Brain microvascular endothelial cell (primary cell): ENCODE measurements around the gene SMIM35.

Experiments used
- DNase-seq: peaks from one replicate; pipeline ENCODE4 v3.0.0-alpha.2; 2020
- H3K27ac ChIP-seq: fragments of 250-450 bp; sonication (Bioruptor Pico); 2 replicates; pipeline ENCODE4 v1.5.1; 2020; ENCODE audit warnings: mild to moderate bottlenecking, moderate library complexity
- H3K27me3 ChIP-seq: fragments of 250-450 bp; sonication (Bioruptor Pico); replicated peaks from 2 replicates; pipeline ENCODE4 v1.5.1; 2020; ENCODE audit warnings: mild to moderate bottlenecking
- H3K36me3 ChIP-seq: fragments of 250-450 bp; sonication (Bioruptor Pico); replicated peaks from 2 replicates; pipeline ENCODE4 v1.5.1; 2020; ENCODE audit warnings: mild to moderate bottlenecking
- H3K4me3 ChIP-seq: 2 replicates; pipeline ENCODE4 v1.5.1; 2011; ENCODE audit warnings: low read depth, mild to moderate bottlenecking, control low read depth, low read length, moderate library complexity
- in situ Hi-C: cut with HindIII; loops from 2 replicates; pipeline ENCODE4 v1.10.0; 2017; ENCODE audit warnings: low sequenced_read_pairs, low pct_ligation_motif_present
- TF ChIP-seq, protein P1 (sequence below): IDR thresholded peaks from 2 replicates; pipeline ENCODE4 v1.5.1; 2011; ENCODE audit warnings: low read depth, mild to moderate bottlenecking, moderate library complexity, low read length, control low read depth, inconsistent platforms; ENCODE audit errors: missing control alignments

Gene SMIM35

DNA sequence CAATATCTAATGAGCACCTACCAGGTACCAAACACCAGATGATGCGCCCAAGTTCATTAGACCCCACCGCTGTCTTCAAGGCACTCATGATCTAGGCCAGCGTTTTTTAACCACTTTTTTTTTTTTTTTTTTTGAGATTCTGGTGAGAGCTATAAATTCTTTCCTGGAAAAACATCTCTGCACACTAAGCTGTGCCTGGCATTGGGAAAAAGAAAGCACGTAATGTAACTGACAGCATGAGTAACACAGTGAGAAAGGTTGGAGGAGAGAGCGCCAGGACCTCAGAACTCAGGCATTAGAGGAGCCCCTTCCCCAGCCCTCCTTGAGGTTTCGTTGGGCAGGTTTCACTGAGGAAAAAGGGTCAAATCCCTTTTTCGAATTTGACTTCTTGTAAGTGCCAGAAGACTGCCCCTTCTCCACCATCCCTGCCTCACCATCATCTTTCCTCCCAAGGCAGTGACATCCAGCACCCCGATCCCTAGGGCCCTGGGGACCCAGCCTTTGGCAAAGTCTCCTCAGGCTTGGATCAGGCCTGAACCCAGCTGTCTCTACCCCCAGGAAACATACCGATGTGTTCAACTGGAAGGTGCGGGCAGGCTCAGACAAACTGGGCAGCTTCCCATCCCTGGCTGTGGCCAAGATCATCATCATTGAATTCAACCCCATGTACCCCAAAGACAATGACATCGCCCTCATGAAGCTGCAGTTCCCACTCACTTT lies 26.1 kb upstream of the SMIM35 start:
- no peaks in the 10 kb centered on the region for H3K36me3 ChIP-seq
- H3K27me3 ChIP-seq: no peaks in the 10 kb centered on the region
- no peak overlapping the region for H3K4me3 ChIP-seq
- no peak overlapping the region for H3K27ac ChIP-seq
- TF ChIP-seq, protein P1, sequence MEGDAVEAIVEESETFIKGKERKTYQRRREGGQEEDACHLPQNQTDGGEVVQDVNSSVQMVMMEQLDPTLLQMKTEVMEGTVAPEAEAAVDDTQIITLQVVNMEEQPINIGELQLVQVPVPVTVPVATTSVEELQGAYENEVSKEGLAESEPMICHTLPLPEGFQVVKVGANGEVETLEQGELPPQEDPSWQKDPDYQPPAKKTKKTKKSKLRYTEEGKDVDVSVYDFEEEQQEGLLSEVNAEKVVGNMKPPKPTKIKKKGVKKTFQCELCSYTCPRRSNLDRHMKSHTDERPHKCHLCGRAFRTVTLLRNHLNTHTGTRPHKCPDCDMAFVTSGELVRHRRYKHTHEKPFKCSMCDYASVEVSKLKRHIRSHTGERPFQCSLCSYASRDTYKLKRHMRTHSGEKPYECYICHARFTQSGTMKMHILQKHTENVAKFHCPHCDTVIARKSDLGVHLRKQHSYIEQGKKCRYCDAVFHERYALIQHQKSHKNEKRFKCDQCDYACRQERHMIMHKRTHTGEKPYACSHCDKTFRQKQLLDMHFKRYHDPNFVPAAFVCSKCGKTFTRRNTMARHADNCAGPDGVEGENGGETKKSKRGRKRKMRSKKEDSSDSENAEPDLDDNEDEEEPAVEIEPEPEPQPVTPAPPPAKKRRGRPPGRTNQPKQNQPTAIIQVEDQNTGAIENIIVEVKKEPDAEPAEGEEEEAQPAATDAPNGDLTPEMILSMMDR: no peak
- DNase-seq: no peak
- in situ Hi-C loops: no loop called here

DNA sequence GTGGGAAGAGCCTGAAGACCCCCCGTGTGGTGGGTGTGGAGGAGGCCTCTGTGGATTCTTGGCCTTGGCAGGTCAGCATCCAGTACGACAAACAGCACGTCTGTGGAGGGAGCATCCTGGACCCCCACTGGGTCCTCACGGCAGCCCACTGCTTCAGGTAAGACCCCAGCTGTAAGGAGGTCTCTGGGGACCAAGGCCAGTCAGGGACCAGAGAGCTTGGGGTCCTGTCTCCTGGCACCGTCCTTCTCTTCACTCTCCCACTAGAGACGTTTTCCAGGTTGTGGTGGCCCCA lies 24.9 kb upstream of the SMIM35 start:
- no peak for DNase-seq
- H3K27ac ChIP-seq: no peak overlapping the region
- H3K36me3 ChIP-seq: no peaks in the 10 kb centered on the region
- no peak overlapping the region for H3K4me3 ChIP-seq
- TF ChIP-seq, protein P1: no peak
- in situ Hi-C loops: no loop called here
- H3K27me3 ChIP-seq: no peaks in the 10 kb centered on the region

DNA sequence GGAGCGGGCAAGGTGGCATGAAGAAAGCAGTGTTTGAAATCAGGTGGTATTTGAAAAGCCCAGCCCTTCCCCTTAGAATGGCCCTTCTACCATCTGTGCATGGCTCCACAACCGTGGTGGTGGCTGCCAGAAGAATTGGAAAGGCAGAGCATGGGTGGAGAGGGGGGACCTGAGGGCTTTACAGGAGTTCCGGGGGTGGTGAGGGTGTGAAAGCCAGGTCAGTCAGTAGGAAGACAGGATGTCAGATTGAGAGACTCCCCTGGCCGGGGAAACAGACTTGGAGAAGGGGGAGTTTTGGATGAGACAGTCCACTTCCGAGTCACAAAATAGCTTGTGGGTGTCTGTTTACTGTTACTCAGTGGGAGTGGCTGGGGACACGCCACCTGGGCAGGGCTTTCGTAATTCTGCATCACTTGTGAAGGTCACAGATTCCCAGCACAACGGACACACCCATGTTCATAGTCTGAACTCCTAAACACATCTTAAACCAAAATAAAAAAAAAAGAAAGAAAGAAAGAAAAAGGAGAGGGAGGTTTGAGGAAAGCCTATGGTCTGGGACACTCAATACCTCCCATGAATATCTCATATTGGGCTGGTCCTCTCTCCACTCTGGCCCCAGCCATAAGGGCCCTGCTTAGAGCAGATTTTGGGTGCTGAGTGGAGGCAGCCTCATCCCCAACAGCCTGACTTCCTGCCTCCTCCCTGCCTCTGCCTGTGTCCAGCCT lies 24.4 kb upstream of the SMIM35 start:
- H3K27me3 ChIP-seq: no peaks in the 10 kb centered on the region
- H3K36me3 ChIP-seq: no peaks in the 10 kb centered on the region
- H3K27ac ChIP-seq: no peak overlapping the region
- TF ChIP-seq, protein P1: no peak
- no peak for DNase-seq
- H3K4me3 ChIP-seq: no peak overlapping the region
- in situ Hi-C loops: no loop called here

DNA sequence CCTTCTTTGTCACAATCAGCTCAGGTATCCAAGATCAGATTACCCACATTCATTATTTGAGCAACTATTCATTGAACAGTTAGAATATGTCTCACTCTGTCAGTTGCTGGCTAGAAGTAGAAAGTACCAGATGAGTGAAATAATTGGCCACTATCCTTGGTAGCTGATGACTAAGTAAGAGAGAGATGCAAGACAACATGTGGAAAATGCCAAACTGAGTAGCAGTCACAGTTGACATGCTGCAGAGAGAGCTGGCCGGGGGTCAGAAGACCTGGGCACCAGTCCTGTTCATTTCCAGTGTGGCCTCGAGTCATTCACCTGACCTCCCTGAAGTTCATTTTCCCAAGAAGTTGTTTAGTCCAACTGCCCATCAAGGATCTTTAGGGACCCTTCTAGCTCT lies 22.5 kb upstream of the SMIM35 start:
- H3K36me3 ChIP-seq: no peaks in the 10 kb centered on the region
- TF ChIP-seq, protein P1: no peak
- no peaks in the 10 kb centered on the region for H3K27me3 ChIP-seq
- no peak overlapping the region for H3K27ac ChIP-seq
- in situ Hi-C loops: no loop called here
- DNase-seq: no peak
- H3K4me3 ChIP-seq: no peak overlapping the region

DNA sequence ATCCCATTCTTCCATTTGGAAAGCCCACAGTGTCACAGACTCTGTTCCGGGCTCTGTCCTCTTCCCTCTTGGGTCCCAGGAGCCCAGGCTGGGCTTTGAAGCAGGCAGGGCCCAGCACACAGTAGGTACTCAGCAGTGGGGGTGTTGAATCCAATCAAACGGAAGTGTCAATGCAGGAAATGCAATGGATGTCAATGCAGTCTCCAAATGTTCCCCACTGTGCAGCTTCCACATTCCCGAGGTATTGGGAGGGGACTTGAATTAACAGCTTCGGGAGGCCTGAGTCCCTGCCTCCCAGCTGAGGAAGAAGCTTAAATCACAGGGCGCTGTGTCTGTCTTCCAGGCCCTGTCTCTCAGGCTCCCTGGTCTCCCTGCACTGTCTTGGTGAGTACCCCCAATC lies 21.8 kb upstream of the SMIM35 start:
- TF ChIP-seq, protein P1: no peak
- in situ Hi-C loops: no loop called here
- no peak overlapping the region for H3K27ac ChIP-seq
- no peaks in the 10 kb centered on the region for H3K27me3 ChIP-seq
- H3K4me3 ChIP-seq: no peak overlapping the region
- H3K36me3 ChIP-seq: no peaks in the 10 kb centered on the region
- no peak for DNase-seq
